GM21529 (cell line): ENCODE data around the gene RHEB.

Source experiments
- ATAC-seq: cut with Tn5 transposase; IDR thresholded peaks from one replicate; pipeline ENCODE4 v1.9.1; 2021; ENCODE audit not compliant: unreplicated experiment

Gene RHEB

DNA sequence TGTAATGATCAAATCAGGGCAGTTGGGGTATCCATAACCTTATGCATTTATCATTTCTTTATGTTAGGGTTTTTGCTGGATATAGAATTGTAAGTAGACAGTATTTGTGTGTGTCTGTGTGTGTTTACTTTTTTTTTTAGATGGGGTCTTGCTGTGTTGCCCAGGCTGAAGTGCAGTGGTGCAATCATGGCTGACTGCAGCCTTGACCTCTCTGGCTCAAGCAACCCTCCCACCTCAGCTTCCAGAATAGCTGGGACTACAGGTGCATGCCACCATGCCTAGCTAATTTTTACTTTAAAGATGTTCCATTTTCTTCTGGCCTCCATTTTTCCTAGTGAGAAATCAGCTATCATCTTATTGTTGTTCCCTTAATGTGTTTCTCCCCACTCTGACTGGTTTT is 10.1 kb upstream of the RHEB start:
- no peak for ATAC-seq

DNA sequence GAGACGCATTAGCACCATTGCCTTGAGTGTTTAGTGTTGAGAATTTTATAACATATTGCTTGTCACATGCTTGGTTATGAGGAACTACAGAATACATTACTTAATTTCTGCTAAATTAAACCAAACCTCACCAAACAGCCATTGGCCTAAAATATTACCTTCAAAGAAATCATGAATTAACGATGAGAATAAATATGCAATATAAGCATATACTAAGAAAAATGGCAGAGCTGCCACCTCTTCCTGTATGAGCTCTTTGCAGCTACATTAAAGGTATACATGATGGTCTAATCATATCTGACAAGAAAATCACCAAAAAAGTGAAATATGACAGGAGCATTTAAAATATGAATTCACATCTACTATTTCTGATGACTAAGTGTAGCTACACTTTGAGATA is 5.2 kb upstream of the RHEB start:
- no peak for ATAC-seq

DNA sequence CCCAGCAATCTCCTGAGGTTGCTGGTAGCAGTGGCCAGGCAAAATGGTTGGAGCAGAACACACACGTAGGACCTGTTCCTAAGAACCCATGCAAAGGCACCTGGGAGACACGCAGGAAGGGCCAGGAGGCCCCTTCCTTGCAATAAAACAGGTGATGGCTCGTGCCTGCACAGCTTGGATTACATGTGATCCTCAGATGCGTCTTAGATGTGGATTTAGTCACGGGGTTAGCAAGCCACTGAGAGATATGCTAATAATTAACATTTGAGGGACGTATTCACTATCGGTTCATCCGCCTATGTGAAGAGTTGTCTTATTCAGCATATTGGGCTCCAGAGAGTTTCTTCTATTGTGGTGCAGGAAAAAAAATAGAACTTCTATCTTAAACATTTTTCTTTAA is 4.6 kb upstream of the RHEB start:
- no peak for ATAC-seq

DNA sequence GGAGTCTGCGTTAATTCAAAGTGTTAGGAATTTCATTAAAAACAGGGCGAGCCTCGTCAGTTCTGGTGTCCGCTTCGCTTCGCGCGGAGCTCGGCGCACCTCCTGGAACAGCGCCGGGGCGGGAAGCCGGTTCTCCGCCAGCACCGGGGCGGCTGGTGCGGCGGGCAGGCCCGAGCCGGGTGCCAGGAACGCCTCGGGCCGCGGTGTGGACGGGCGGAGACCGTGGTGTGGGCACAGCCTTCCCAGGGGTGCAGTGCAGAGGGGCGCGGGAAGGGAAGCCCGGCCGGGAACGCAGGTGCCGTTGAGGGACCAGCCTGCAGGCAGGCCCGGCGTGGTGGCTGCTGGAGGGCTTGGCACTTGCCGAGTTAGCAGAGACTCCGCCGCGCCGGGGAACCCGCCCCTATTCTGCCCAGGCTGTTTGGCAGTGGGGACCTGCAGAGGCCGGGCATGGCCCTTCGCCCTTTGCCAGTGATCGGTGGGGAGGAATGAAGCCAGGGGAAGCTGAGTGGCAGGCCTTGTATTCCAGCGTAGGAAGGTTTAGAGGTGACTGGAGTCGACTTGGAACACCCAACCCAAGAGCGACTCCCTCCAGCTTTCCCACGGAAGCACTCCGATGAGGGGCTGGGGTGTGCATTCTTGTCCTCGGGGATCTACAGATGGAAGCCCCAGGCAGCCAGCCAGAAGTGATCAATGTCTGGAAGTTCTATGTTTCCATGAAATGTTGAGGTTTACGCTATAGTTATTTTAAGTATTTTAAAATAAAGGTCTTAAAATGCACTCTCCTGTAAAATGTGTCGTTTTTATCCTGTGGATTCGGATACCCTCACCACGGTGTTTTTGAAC is 945 bp upstream of the RHEB start:
- ATAC-seq = no peak

DNA sequence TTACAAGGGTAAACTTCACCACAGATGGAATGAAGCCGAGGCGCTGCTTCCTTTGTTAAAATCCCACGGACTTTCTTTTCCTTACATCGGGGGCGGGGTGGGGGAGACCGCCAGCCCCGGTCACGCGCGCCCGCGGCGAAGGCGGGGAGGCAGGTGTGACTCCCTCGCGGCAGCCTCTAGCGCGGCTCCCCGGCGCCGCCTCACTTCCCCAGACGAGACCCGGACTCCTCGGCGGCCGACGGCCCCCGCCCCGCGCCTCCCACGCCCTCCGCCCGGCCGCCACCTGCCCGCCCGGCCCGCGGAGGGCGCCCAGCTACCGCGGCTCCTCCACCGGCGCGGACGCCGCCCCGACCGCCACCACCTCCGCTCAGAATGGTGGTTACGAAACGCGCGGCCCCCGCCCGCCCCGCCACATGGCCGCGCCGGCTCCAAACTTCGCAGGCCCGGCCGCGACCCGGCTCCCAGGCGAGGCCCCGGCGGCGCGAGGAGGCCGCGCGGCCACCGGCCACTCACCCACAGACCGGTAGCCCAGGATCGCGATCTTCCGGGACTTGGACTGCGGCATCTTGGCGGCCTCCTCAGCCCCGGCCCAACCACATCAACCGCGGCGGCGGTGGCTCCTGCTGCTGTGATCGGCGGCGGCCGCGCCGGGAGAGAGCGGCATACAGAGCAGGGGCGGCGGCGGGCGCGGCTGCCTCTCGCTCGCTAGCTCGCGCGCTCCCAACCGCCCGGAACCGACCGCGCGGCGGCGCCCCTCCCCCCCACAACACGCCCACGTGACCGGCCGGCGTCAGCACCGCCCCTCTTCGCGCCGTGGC is 539 bp downstream of the RHEB start:
- ATAC-seq = peak; percentile 52

DNA sequence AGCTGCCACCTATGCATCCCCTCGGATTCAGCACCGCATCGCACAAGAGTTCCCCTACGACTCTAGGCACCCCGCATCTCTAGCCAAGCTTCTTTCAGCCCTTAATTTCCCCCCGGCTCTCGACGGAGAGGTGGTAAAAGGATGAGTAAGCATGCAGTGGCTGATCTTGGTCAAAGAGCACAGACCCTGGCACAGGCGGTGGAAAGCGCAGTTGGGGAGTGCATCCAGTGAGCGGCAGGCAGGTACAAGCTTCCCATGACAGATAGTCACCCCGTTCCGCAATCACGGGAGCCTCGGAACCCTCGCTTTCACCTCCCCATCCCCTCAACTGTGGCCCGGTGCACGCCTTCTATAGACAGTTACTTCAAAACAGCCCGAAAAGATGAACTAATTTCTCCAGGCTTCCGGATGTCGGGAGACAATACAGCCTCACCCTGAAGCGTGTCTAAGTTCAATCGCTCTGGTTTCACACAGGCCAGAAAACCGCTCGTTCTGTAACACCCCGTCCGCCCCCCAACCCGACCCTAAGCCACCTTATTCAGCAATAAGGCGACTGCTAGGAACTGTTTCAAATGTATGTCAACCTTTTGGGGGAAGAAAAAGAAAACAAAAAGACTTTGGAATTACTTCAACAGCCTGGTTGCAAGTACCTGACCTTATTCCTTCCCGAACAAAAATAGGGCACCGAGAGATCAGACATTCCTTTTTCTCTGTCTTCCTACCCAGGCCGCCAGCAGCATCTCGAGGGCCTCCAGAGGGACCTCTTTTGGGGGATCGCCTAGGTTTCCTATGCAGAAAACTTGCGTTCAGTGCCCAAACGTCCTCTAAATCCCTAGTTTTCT is 1.4 kb downstream of the RHEB start:
- no peak for ATAC-seq

DNA sequence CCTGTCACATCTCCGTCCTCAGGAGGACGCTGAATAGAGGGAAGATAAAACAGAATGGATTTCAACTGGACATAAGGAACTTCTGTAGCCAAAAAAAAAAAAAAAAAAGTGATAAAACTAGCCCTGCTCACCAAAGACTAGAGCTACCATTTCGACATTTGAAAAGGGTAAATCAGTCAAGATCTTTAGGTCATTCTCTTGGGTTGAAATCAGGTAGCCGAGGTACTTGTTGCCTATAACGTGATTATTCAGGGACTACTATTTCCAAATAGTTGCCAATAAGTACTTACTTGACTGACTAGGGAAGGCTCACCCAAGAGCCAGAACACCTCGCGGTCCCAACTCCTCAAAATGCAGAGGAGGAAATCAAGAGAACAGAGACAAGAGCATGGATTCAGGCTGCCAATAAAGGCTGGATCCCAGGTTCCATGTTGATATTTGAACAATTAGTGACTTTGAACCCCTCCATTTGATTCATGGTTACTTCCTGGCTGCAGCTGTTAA is 2.0 kb downstream of the RHEB start:
- ATAC-seq = no peak

DNA sequence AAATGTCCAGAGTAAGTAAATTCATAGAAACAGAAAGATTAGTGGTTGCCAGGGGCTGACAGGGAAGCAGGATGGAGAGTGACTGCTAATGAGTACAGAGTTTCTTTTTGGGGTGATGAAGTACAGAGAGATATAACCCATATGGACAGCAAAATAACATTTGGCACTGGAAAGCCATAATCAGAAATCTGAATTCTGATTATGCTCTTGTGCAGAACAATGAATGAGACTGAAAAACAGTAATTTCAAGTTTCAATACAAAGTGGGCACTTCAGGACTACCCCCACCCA is 4.5 kb downstream of the RHEB start:
- ATAC-seq = no peak

DNA sequence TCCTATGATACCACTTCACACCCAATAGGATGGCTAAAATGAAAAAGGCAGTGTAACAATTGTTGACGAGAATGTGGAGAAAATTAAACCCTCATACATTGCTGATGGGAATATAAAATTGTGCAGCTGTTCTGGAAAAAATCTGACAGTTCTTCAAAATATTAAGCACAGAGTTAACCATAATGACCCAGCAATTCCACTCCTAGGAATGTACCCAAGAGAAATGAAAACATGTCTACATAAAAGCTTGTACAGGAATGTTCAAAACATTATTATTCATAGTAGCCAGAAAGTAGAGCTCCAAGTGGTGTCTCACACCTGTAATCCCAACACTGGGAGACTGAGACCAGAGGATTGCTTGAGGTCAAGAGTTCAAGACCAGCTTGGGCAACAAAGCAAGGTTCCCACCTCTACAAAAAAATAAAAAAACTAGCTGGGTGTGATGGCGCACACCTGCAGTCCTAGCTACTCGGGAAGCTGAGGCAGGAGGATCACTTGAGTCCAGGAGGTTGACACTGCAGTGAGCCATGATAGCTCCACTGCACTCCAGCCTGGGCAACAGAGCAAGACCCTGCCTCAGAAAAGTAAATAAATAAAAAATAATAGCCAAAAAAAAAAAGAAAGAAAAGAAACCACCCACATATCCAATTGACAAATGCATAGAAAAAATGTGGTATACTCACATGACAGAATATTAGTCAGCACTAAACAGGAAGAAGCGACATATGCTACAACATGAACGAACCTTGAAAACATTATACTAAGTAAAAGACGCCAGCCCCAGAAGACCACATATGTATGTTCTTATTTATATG is 5.0 kb downstream of the RHEB start:
- ATAC-seq = no peak

DNA sequence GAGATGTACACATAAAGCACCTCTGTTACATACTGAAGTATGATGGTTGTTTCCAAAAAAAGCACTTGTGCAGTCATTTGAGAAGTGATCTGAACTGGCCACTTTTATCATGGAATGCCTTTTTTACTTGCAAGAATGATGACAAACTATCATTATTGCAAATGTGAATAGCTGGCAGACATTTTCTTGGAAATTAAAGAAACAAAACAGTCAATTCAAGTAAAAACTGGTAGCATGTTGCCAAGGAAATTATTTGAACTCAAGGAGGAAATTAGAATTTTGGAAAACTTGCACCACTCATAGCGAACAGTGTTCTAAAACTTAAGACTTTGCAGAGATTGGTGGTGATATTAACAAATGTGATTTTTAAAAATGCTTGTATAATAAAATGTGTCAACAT is 6.6 kb downstream of the RHEB start:
- no peak for ATAC-seq

DNA sequence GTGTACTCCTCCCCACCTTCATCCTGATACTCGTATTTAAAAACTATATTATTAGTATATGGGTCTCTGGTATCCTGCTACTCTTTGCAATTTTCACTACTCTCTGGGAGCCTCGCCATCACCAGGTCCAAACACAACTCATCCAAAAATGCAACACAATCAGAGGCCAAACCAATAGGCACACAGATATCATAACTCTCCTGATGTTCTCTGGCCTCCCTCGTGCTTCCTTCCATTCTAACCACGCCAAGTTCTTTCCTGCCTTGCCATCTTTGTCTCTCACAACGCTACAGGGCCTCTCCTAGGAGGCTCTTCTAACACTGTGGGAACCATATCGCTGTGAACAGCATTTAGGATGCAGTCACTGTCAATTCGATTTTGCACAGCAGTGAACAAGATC is 7.3 kb downstream of the RHEB start:
- no peak for ATAC-seq

DNA sequence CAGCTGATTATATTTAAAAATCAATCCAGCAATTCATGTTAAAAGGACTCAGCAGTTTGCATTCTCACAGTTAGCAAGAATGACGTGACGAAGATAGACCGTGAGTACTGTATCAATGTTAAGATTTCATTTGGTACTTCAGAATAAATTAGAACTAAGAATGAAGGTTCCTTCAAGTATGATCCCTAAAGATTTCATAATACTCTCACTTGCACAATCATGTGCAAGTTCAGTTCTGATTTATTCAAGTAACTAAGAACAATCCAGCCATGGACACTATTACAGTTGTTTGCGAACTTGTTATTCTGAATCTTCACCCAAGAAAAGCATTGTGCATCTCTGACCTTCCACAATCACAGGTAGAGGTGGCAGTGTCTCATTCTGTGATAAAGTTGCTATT is 7.7 kb downstream of the RHEB start:
- no peak for ATAC-seq

DNA sequence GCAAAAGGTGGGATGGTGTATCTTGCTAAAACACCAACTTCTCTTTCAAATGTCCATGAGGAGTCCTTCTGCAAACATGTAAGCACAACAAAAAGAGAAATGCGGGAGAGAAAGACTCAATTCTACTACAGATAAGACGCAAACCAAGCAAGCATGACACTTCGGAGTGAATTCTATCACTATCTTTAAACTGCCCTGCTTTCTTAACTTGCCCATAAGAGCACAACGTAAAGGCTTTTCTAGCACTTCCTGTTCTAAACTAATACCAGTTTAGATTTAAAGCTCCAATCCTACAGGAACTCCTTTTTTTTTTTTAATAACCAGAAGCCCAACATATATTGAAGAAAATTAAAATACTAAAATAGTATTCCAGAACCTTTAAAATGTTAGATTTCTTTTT is 8.4 kb downstream of the RHEB start:
- ATAC-seq = no peak

DNA sequence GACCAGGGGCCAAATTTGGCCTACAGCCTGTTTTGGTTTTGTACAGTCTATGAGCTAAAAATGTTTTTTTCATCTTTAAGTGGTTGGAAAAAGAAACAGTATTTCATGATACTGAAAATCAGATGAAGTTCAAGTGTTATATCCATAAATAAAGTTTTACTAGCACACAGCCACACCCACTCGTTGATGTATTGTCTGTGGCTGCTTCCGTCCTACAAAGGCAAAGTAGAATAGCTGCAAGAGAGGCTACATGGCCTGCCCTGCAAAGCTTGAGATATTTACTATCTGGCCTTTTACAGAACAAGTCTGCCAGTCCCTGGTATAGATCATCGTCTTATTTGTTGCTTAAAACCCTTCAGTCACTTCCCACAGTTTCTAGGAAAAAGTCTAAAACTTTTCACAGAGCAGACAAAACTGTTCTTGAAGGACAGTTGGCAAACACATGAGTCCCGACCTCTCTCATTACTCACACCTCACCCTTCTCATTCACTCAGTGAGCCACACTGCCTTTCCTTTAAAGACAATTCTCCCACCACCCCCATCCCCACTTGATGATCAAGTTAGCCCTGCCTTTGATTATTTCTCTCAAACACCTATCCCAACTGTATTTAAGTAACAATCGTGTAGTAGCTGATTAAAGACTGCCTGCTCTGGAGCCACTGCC is 9.9 kb downstream of the RHEB start:
- ATAC-seq = no peak

DNA sequence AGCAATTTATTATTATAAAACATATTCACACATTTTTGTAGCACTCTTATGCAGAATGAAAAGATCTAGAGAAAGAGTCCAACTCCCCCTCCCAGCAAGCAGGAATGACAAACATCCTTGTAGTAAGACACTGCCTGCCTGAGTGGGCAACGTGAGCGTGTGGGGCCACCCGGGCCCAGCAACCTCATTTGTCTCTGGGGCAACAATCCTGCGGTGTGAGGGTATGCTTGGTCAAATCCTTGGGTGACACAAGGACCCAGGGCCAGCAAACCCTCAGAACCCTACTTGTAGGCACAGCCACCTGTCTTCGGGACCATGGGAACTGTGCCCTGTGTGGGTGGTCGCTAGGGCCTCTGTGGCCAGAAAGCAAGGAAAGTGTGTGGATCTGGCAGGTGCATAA is 10.7 kb downstream of the RHEB start:
- ATAC-seq = no peak

DNA sequence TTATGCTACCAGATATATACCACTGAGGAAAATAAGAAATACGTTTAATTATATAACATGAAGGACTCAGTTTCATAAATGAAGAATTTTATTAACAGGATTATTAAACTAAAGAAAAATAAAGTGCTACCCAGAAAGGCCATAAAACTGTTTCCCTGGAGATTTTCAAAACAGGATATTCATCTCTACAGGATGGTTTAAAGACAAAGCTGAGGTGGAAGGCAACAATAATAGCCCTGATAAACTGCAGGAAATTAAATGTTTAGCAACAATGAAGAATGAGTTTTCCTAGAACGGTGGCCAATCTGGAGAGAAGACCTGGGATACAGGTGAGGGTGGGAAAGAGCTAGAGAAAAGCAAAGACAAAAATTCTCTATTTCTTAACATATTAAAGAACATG is 11.9 kb downstream of the RHEB start:
- ATAC-seq = no peak

DNA sequence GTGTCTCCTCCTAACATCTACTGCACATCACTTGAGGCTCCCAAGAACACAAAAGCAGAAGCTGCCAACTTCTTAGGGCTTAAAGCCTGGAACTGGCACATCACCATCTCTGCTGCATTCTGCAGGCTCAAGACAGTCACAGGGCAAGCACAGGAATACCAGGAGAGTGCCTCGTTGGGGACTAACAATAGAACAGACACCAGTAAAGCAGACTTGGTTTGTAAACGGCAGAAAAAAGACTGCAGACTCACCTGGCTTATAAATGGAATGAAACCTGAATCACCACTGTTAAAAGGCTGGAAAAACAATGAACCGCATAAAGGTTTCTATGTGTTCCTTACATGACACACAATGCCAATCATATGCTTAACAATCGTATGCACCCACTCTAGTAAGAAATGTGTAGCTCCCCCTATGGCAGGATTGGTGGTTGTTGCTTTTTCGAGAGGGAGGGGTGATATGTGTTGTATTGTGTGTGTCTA is 12.8 kb downstream of the RHEB start:
- ATAC-seq = no peak

DNA sequence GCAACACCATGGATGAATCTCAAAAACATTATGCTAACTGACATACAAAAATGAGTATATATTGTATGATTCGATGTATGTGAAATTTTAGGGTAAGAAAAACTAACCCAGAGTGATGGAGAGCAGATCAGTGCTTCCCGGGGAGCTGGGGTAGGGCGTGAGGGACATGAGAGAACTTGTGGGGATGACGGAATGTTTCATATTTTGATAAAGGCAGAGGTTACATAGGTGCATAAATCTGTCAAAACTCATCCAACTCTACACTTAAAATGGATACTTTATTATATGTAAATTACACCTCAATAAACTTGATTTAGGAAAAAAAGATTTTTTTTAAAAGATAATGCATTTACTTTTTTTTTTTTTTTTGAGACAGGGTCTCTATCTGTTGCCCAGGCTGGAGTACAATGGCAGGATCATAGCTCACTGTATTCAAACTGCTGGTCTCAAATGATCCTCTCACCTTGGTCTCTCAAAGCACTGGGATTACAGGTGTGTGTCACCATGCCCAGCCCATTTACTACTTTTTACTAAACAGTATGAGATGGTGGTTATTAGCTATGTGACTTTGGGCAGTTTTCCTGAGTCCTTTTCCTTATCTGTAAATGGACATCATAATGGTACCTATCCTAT is 13.7 kb downstream of the RHEB start:
- ATAC-seq = no peak

DNA sequence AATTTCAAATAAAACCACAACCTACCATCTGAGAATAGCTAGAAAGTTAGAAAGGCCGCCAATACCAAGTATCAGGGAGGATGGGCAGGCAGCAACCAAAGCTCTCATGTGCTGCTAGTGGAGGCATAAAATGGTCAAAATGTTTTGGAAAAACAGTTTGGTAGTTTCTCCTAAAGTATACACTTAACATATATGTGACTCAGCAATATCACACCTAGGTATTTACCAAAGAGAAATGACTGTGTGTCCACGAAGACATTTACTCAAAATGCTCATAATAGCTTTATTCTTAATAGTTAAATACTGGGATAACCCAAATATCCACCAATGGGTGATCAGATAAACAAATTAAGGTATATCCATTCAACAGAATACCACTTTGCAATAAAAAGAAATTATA is 14.3 kb downstream of the RHEB start:
- no peak for ATAC-seq
